Keratinocyte (primary cell): ENCODE measurements around the gene ATF6B. TPM values are rescaled to one million over a fixed set of nuclear protein-coding genes. Genes with fewer than 3 reads are reported as not detected.

Source experiments
- DNase-seq: peaks from one replicate; pipeline ENCODE4 v3.0.0-alpha.2; 2011; ENCODE audit warnings: low read depth, missing footprints, low spot score
- FAIRE-seq: peaks from 2 replicates; lab custom pipeline; 2011; peaks lifted over from hg19 to GRCh38; lab: Jason Lieb, UNC
- H2AFZ ChIP-seq: 2 replicates; pipeline ENCODE4 v1.6.0; 2012; ENCODE audit warnings: low read length, control low read depth, inconsistent platforms; ENCODE audit not compliant: control insufficient read depth
- H3K27ac ChIP-seq: 2 replicates; pipeline ENCODE4 v1.5.1; 2011; ENCODE audit warnings: low read length; ENCODE audit not compliant: control insufficient read depth, insufficient read depth
- H3K27me3 ChIP-seq: 3 replicates; pipeline ENCODE4 v1.6.0; 2011; ENCODE audit warnings: low read length; ENCODE audit not compliant: control insufficient read depth, insufficient read depth; ENCODE audit errors: extremely low read depth
- H3K36me3 ChIP-seq, 2 experiments: 2 replicates in 1 of 2; 3 replicates in 1 of 2; pipeline ENCODE4 v1.5.1; 2011; ENCODE audit warnings: low read length in 2 of 2, mild to moderate bottlenecking in 1 of 2; ENCODE audit not compliant: control insufficient read depth in 2 of 2, insufficient read depth in 2 of 2; ENCODE audit errors: extremely low read depth in 1 of 2
- H3K4me1 ChIP-seq: 3 replicates; pipeline ENCODE4 v1.5.1; 2011; ENCODE audit warnings: low read length; ENCODE audit not compliant: control insufficient read depth, insufficient read depth; ENCODE audit errors: extremely low read depth
- H3K4me2 ChIP-seq: 3 replicates; pipeline ENCODE4 v1.6.0; 2011; ENCODE audit warnings: low read depth, low read length; ENCODE audit not compliant: control insufficient read depth, insufficient read depth; ENCODE audit errors: extremely low read depth
- H3K4me3 ChIP-seq, 3 experiments: fragments of 200-600 bp in 1 of 3; sonication (generic) in 1 of 3; 2 replicates in 2 of 3; 3 replicates in 1 of 3; pipeline ENCODE4 v1.5.1; 2011 to 2016; ENCODE audit warnings: low read length in 3 of 3, mild to moderate bottlenecking in 3 of 3, control low read depth in 2 of 3, inconsistent platforms in 1 of 3, low read depth in 1 of 3, mixed read lengths in 1 of 3, mixed run types in 1 of 3, moderate library complexity in 1 of 3; ENCODE audit not compliant: control insufficient read depth in 2 of 3, insufficient read depth in 2 of 3; ENCODE audit errors: extremely low read depth in 1 of 3
- H3K79me2 ChIP-seq: 2 replicates; pipeline ENCODE4 v1.6.0; 2012; ENCODE audit warnings: low read length; ENCODE audit not compliant: control insufficient read depth, insufficient read depth
- H3K9ac ChIP-seq: 3 replicates; pipeline ENCODE4 v1.6.0; 2011; ENCODE audit warnings: low read length; ENCODE audit not compliant: control insufficient read depth, insufficient read depth; ENCODE audit errors: extremely low read depth
- H3K9me1 ChIP-seq: 3 replicates; pipeline ENCODE4 v1.6.0; 2011; ENCODE audit warnings: low read length; ENCODE audit not compliant: control insufficient read depth, insufficient read depth; ENCODE audit errors: extremely low read depth
- H3K9me3 ChIP-seq: 2 replicates; pipeline ENCODE4 v1.5.1; 2012; ENCODE audit warnings: low read depth, low read length; ENCODE audit not compliant: control insufficient read depth
- H4K20me1 ChIP-seq: 3 replicates; pipeline ENCODE4 v1.6.0; 2011; ENCODE audit warnings: low read length; ENCODE audit not compliant: control insufficient read depth, insufficient read depth; ENCODE audit errors: extremely low read depth
- EZH2 ChIP-seq: IDR thresholded peaks from one replicate; pipeline ENCODE4 v1.6.1; 2012; ENCODE audit warnings: inconsistent platforms, mild to moderate bottlenecking, low read length, moderate library complexity
- dilution Hi-C: fragments of 300-500 bp; cut with MboI; formaldehyde crosslinking; loops from one replicate; pipeline ENCODE4 v1.7.0; 2020; ENCODE audit warnings: low sequenced_read_pairs; ENCODE audit not compliant: extremely low pct_ligation_motif_present
- polyA plus RNA-seq, 5 experiments: library from polyadenylated mRNA; depleted of rRNA in 3 of 5; stranded (reverse) in 3 of 5; stranded (forward) in 1 of 5; unstranded in 1 of 5; fragments of >200 nt; gene quantifications; 1 replicate in 1 of 5; 2 replicates in 3 of 5; 3 replicates in 1 of 5; pipeline versions ENCODE4 v1.2.1 to v1.2.3, GENCODE V29; 2011 to 2012; ENCODE audit warnings: missing spikeins in 2 of 5, low read depth in 1 of 5, low replicate concordance in 1 of 5
- TF ChIP-seq, protein P1 (sequence below), 3 experiments: IDR thresholded peaks in 1 of 3; conservative IDR thresholded peaks in 1 of 3; optimal IDR thresholded peaks in 1 of 3; 2 replicates in 2 of 3; 3 replicates in 1 of 3; pipeline versions ENCODE3 to v1.5.1; 2011; ENCODE audit warnings: low read length in 3 of 3, mild to moderate bottlenecking in 3 of 3, moderate library complexity in 2 of 3, control low read depth in 1 of 3, inconsistent platforms in 1 of 3; ENCODE audit not compliant: insufficient read depth in 2 of 3; ENCODE audit errors: extremely low read depth in 1 of 3

ATF6B gene
- polyA plus RNA-seq, 1 donor (not counting 4 experiments of a cell fraction or from before 2014, with no cell fraction given): 30.4 TPM

DNA sequence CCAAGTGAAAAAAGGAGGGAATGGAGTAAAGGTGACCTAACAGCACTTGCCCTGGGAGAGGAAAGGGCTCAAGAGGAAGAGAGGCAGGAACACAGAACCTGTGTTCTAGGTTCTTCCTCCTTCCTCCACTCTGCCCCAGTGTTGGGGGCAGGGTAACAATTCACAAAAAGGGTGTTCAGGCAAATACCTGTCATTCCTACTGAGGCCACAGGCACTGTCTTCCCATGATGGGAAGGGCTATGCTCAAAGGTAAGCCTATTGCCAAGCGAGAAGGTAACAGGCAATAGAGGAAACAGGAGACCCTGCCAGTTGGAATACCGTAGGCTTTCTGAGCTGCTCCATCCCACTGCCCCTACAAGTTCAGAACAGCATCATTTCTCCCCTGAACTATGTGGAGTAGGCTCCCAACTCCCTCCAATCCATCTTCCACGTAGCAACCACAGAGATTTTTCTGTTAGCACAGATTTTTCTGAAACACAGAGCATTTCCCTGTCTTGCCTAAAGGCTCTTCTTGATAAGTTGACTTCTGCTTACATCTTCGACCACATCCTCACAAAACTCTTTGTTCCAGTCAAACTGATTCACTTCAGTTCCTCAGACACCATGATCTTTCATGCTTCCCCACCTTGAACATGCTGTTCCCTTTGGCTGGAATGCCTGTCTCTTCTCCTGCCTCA is 45.1 kb upstream of the ATF6B start:
- H3K4me2 ChIP-seq: peak overlapping the region; percentile 37
- dilution Hi-C loops: no loop called here
- H2AFZ ChIP-seq: no peak overlapping the region
- H3K9me3 ChIP-seq: no peaks in the 10 kb centered on the region
- H3K79me2 ChIP-seq: peaks cover 22% of the 10 kb centered on the region
- H3K4me1 ChIP-seq: peaks cover 42% of the 10 kb centered on the region
- no peak for TF ChIP-seq EZH2
- TF ChIP-seq, protein P1, sequence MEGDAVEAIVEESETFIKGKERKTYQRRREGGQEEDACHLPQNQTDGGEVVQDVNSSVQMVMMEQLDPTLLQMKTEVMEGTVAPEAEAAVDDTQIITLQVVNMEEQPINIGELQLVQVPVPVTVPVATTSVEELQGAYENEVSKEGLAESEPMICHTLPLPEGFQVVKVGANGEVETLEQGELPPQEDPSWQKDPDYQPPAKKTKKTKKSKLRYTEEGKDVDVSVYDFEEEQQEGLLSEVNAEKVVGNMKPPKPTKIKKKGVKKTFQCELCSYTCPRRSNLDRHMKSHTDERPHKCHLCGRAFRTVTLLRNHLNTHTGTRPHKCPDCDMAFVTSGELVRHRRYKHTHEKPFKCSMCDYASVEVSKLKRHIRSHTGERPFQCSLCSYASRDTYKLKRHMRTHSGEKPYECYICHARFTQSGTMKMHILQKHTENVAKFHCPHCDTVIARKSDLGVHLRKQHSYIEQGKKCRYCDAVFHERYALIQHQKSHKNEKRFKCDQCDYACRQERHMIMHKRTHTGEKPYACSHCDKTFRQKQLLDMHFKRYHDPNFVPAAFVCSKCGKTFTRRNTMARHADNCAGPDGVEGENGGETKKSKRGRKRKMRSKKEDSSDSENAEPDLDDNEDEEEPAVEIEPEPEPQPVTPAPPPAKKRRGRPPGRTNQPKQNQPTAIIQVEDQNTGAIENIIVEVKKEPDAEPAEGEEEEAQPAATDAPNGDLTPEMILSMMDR (optimal IDR thresholded peaks at IDR 0.05 in 1 of 3, IDR thresholded peaks at IDR 0.05 in 1 of 3, conservative IDR thresholded peaks at IDR 0.05 in 1 of 3; ENCODE audit: extremely low read depth in 1 of 3, insufficient read depth in 2 of 3, low read length in 3 of 3): no peak
- H3K4me3 ChIP-seq: no peak overlapping the region
- no peak overlapping the region for H3K27ac ChIP-seq
- no peaks in the 10 kb centered on the region for H3K27me3 ChIP-seq
- no peaks in the 10 kb centered on the region for H4K20me1 ChIP-seq
- DNase-seq (no peak), FAIRE-seq (no peak)
- peaks cover 14 to 15% of the 10 kb centered on the region in 2 experiments for H3K36me3 ChIP-seq
- H3K9me1 ChIP-seq: no peaks in the 10 kb centered on the region
- H3K9ac ChIP-seq: no peak overlapping the region

DNA sequence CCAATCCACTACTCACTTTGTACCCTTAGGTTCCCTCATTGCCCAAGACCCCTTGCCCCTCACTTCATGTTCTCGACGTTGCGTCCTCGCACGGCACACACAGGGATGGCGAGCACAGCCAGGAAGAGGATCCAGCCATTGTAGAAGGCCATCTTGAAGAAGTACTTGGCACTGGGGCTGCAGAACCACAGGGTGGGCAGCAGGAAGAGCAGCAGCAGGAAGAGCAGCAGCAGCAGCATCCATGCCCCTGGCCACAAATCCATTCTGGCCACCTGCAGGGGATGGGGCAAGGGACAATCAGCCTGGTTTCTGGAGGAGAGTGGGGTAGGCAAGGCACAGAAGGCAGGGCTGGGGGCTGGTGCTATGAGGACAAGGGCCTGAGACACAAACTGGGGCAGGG is 43.2 kb upstream of the ATF6B start:
- H3K27me3 ChIP-seq: no peaks in the 10 kb centered on the region
- no peaks in the 10 kb centered on the region for H4K20me1 ChIP-seq
- H3K9me1 ChIP-seq: no peaks in the 10 kb centered on the region
- no peak overlapping the region for H3K4me3 ChIP-seq
- H3K36me3 ChIP-seq: peaks cover 20 to 22% of the 10 kb centered on the region in 2 experiments
- TF ChIP-seq EZH2: no peak
- TF ChIP-seq, protein P1 (optimal IDR thresholded peaks at IDR 0.05 in 1 of 3, IDR thresholded peaks at IDR 0.05 in 1 of 3, conservative IDR thresholded peaks at IDR 0.05 in 1 of 3; ENCODE audit: extremely low read depth in 1 of 3, insufficient read depth in 2 of 3, low read length in 3 of 3): no peak
- no peak overlapping the region for H3K9ac ChIP-seq
- H3K79me2 ChIP-seq: peaks cover 22% of the 10 kb centered on the region
- DNase-seq: no peak
- no peak overlapping the region for H3K27ac ChIP-seq
- H3K4me2 ChIP-seq: no peak overlapping the region
- no peaks in the 10 kb centered on the region for H3K9me3 ChIP-seq
- H3K4me1 ChIP-seq: peaks cover 30% of the 10 kb centered on the region
- FAIRE-seq: no peak
- dilution Hi-C loops: no loop called here
- no peak overlapping the region for H2AFZ ChIP-seq
